GM23338 (cell line): ENCODE measurements around the gene OSBPL1A. TPM values are rescaled to one million over a fixed set of nuclear protein-coding genes. Genes with fewer than 3 reads are reported as not detected.

Source experiments
- ATAC-seq: fragments of 200-7000 bp; cut with Tn5 transposase; 3 replicates; pipeline ENCODE4 v1.9.1; 2020
- DNase-seq: peaks from one replicate; pipeline ENCODE4 v3.0.0-alpha.2; 2015; ENCODE audit warnings: low spot score
- H2AFZ ChIP-seq: fragments of 200-600 bp; sonication (generic); 2 replicates; pipeline ENCODE4 v1.8.0; 2016; ENCODE audit warnings: antibody characterized with exemption, mild to moderate bottlenecking, moderate library complexity
- H3F3A ChIP-seq: fragments of 200-600 bp; sonication (generic); replicated peaks from 2 replicates; pipeline ENCODE4 v1.8.0; 2017; ENCODE audit warnings: antibody characterized with exemption, mixed run types, low read depth
- H3K27ac ChIP-seq: fragments of 200-600 bp; sonication (generic); 2 replicates; pipeline ENCODE4 v1.6.1; 2016; ENCODE audit warnings: low read depth
- H3K27me3 ChIP-seq: fragments of 200-600 bp; sonication (generic); 2 replicates; pipeline ENCODE4 v1.8.0; 2016; ENCODE audit warnings: mild to moderate bottlenecking, mixed run types, moderate library complexity; ENCODE audit not compliant: insufficient read depth
- H3K36me3 ChIP-seq: fragments of 200-600 bp; sonication (generic); 2 replicates; pipeline ENCODE4 v1.8.0; 2016; ENCODE audit warnings: mild to moderate bottlenecking; ENCODE audit not compliant: insufficient read depth
- H3K4me1 ChIP-seq: fragments of 200-600 bp; sonication (generic); 2 replicates; pipeline ENCODE4 v1.8.0; 2016; ENCODE audit warnings: mild to moderate bottlenecking, moderate library complexity; ENCODE audit not compliant: insufficient read depth
- H3K4me2 ChIP-seq: fragments of 200-600 bp; sonication (generic); 2 replicates; pipeline ENCODE4 v1.7.1; 2017; ENCODE audit warnings: mixed run types
- H3K4me3 ChIP-seq: fragments of 200-600 bp; sonication (generic); 2 replicates; pipeline ENCODE4 v1.6.1; 2016; ENCODE audit warnings: mixed run types
- H3K79me2 ChIP-seq: fragments of 200-600 bp; sonication (generic); replicated peaks from 2 replicates; pipeline ENCODE4 v1.8.0; 2017; ENCODE audit warnings: mild to moderate bottlenecking; ENCODE audit not compliant: insufficient read depth
- H3K9me2 ChIP-seq: fragments of 200-600 bp; sonication (generic); 2 replicates; pipeline ENCODE4 v1.8.0; 2017; ENCODE audit not compliant: insufficient read depth
- H4K20me1 ChIP-seq: fragments of 200-600 bp; sonication (generic); replicated peaks from 2 replicates; pipeline ENCODE4 v1.8.0; 2017; ENCODE audit warnings: mild to moderate bottlenecking; ENCODE audit not compliant: insufficient read depth
- H3K27ac Mint-ChIP-seq: 2 replicates; pipeline ENCODE4 v1.8.0; 2020; ENCODE audit warnings: inconsistent platforms, mild to moderate bottlenecking, moderate library complexity, mixed read lengths
- H3K27me3 Mint-ChIP-seq: 3 replicates; pipeline ENCODE4 v1.8.0; 2022; ENCODE audit warnings: low read depth, mild to moderate bottlenecking, moderate library complexity, mixed read lengths, inconsistent platforms; ENCODE audit not compliant: insufficient read depth, poor library complexity
- H3K36me3 Mint-ChIP-seq: 3 replicates; pipeline ENCODE4 v1.8.0; 2021; ENCODE audit warnings: low read depth, mild to moderate bottlenecking, inconsistent platforms, moderate library complexity, mixed read lengths
- H3K4me1 Mint-ChIP-seq: 3 replicates; pipeline ENCODE4 v1.8.0; 2020; ENCODE audit warnings: mild to moderate bottlenecking, inconsistent platforms, mixed read lengths
- H3K4me3 Mint-ChIP-seq: 3 replicates; pipeline ENCODE4 v1.8.0; 2021; ENCODE audit warnings: moderate library complexity, mild to moderate bottlenecking, inconsistent platforms, mixed read lengths
- H3K9me3 Mint-ChIP-seq: 3 replicates; pipeline ENCODE4 v1.8.0; 2020; ENCODE audit warnings: moderate library complexity, mild to moderate bottlenecking, inconsistent platforms, mixed read lengths
- CREB1 ChIP-seq: fragments of 250-450 bp; sonication (Bioruptor Pico); IDR thresholded peaks from 2 replicates; pipeline ENCODE4 v1.5.0; 2020; ENCODE audit warnings: low read depth, mild to moderate bottlenecking, moderate library complexity
- ETS1 ChIP-seq: IDR thresholded peaks from 2 replicates; pipeline ENCODE4 v1.6.1; 2016; ENCODE audit warnings: antibody characterized with exemption
- EZH2 ChIP-seq: fragments of 200-600 bp; sonication (generic); IDR thresholded peaks from one replicate; pipeline ENCODE4 v1.8.0; 2017; ENCODE audit warnings: antibody characterized with exemption, mild to moderate bottlenecking, low read depth; ENCODE audit not compliant: unreplicated experiment
- EZH2phosphoT487 ChIP-seq: fragments of 200-600 bp; sonication (generic); IDR thresholded peaks from one replicate; pipeline ENCODE4 v1.8.1; 2018; ENCODE audit warnings: antibody characterized with exemption; ENCODE audit not compliant: unreplicated experiment
- JUNB ChIP-seq: IDR thresholded peaks from one replicate; pipeline ENCODE4 v1.6.1; 2016; ENCODE audit warnings: antibody characterized with exemption; ENCODE audit not compliant: unreplicated experiment
- NANOG ChIP-seq: IDR thresholded peaks from 2 replicates; pipeline ENCODE4 v1.6.1; 2016; ENCODE audit warnings: antibody characterized with exemption, borderline replicate concordance
- POLR2AphosphoS5 ChIP-seq: IDR thresholded peaks from 2 replicates; pipeline ENCODE4 v1.6.1; 2016; ENCODE audit warnings: antibody characterized with exemption, low read depth
- STAT1 ChIP-seq: IDR thresholded peaks from one replicate; pipeline ENCODE4 v1.6.1; 2016; ENCODE audit warnings: antibody characterized with exemption; ENCODE audit not compliant: unreplicated experiment
- ZNF114 ChIP-seq: fragments of 250-450 bp; sonication (Bioruptor Pico); IDR thresholded peaks from 2 replicates; pipeline ENCODE4 v1.5.0; 2020; ENCODE audit warnings: mild to moderate bottlenecking, moderate library complexity
- ZNF331 ChIP-seq: fragments of 250-450 bp; sonication (Bioruptor Pico); IDR thresholded peaks from 2 replicates; pipeline ENCODE4 v1.5.0; 2020; ENCODE audit warnings: low read depth, mild to moderate bottlenecking, moderate library complexity
- ZNF462 ChIP-seq: fragments of 250-450 bp; sonication (Bioruptor Pico); IDR thresholded peaks from 2 replicates; pipeline ENCODE4 v1.5.0; 2020; ENCODE audit warnings: mild to moderate bottlenecking, moderate library complexity
- polyA plus RNA-seq: library from polyadenylated mRNA; unstranded; fragments of >200 nt; fragmentation: Nextera tagmentation; extraction: Ambion mirVana; gene quantifications from 2 replicates; pipeline ENCODE4 v1.2.1, GENCODE V29; 2016
- total RNA-seq: library from RNA; depleted of rRNA; stranded (reverse); fragments of >200 nt; shearing (Covaris generic); gene quantifications from 2 replicates; pipeline ENCODE4 v1.2.3, GENCODE V29; 2014
- TF ChIP-seq, protein P1 (sequence below), 2 experiments: fragments of 200-600 bp in 1 of 2; sonication (generic) in 1 of 2; conservative IDR thresholded peaks; 2 replicates each; pipeline versions ENCODE4 v1.5.1 to v1.6.1; 2016 to 2017; ENCODE audit warnings: antibody characterized with exemption in 2 of 2, low read depth in 2 of 2, mild to moderate bottlenecking in 2 of 2, moderate library complexity in 1 of 2

Gene OSBPL1A
- total and polyA plus RNA-seq, 2 experiments from 2014 or later: 55.6 to 71.4 TPM

- H3K4me3 ChIP-seq: no peak overlapping the region
- peaks cover 47% of the 10 kb centered on the region for H3K36me3 ChIP-seq
- H3K4me3 Mint-ChIP-seq: no peak overlapping the region
- no peaks in the 10 kb centered on the region for H4K20me1 ChIP-seq
- H3K4me1 Mint-ChIP-seq: no peaks in the 10 kb centered on the region
- H3F3A ChIP-seq: peaks cover 3% of the 10 kb centered on the region; the same call in 1 of the 2 replicates
- H3K27ac Mint-ChIP-seq: no peak overlapping the region
- H3K27me3 Mint-ChIP-seq: no peaks in the 10 kb centered on the region
- no peaks in the 10 kb centered on the region for H3K9me3 Mint-ChIP-seq
- H3K36me3 Mint-ChIP-seq: peaks cover 19% of the 10 kb centered on the region
- TF ChIP-seq JUNB (no peak), ETS1 (no peak), NANOG (no peak), CREB1 (no peak), STAT1 (no peak), ZNF114 (CRISPR knock-in tag) (no peak)
- TF ChIP-seq, protein P1, sequence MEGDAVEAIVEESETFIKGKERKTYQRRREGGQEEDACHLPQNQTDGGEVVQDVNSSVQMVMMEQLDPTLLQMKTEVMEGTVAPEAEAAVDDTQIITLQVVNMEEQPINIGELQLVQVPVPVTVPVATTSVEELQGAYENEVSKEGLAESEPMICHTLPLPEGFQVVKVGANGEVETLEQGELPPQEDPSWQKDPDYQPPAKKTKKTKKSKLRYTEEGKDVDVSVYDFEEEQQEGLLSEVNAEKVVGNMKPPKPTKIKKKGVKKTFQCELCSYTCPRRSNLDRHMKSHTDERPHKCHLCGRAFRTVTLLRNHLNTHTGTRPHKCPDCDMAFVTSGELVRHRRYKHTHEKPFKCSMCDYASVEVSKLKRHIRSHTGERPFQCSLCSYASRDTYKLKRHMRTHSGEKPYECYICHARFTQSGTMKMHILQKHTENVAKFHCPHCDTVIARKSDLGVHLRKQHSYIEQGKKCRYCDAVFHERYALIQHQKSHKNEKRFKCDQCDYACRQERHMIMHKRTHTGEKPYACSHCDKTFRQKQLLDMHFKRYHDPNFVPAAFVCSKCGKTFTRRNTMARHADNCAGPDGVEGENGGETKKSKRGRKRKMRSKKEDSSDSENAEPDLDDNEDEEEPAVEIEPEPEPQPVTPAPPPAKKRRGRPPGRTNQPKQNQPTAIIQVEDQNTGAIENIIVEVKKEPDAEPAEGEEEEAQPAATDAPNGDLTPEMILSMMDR (conservative IDR thresholded peaks at IDR 0.05; ENCODE audit: low read depth in 2 of 2): peak; percentile 86 to 99
- DNase-seq (peak; percentile 88), ATAC-seq (peak; percentile 69)
- H3K9me2 ChIP-seq: no peaks in the 10 kb centered on the region
- no peaks in the 10 kb centered on the region for H3K4me1 ChIP-seq
- H3K79me2 ChIP-seq: peaks cover 3% of the 10 kb centered on the region
- no peak overlapping the region for H2AFZ ChIP-seq
- H3K4me2 ChIP-seq: no peak overlapping the region
- no peaks in the 10 kb centered on the region for H3K27me3 ChIP-seq
- no peak overlapping the region for H3K27ac ChIP-seq
Observed at GRCh38 chr18:24118750-24119577, 278.7 kb downstream of the OSBPL1A start.

- Histone ChIP-seq H3K27ac (peak overlapping the region; percentile 59; the same call in 1 of the 2 replicates), H3K4me1 (no peaks in the 10 kb centered on the region; the same call in 1 of the 2 replicates), H3K79me2 (peaks cover 5% of the 10 kb centered on the region), H3F3A (peaks cover 12% of the 10 kb centered on the region), H3K4me2 (no peak overlapping the region), H2AFZ (no peak overlapping the region), H3K27me3 (no peaks in the 10 kb centered on the region), H3K4me3 (no peak overlapping the region), H4K20me1 (no peaks in the 10 kb centered on the region), H3K9me2 (no peaks in the 10 kb centered on the region), H3K36me3 (peaks cover 40% of the 10 kb centered on the region)
- DNase-seq (no peak), ATAC-seq (no peak)
- Mint-ChIP-seq H3K4me1 (peaks cover 6% of the 10 kb centered on the region; the same call in 2 of the 3 replicates), H3K27ac (no peak overlapping the region), H3K36me3 (peaks cover 16% of the 10 kb centered on the region), H3K9me3 (no peaks in the 10 kb centered on the region), H3K4me3 (no peak overlapping the region), H3K27me3 (peaks cover 1% of the 10 kb centered on the region)
- TF ChIP-seq ZNF462 (CRISPR knock-in tag) (no peak), EZH2phosphoT487 (no peak), POLR2AphosphoS5 (no peak), ZNF331 (CRISPR knock-in tag) (no peak), ZNF114 (CRISPR knock-in tag) (no peak), EZH2 (no peak)
Observed at GRCh38 chr18:24115628-24116027, 282.0 kb downstream of the OSBPL1A start.
